Right lobe of liver (tissue), 6 donors: Measurements from ENCODE around the gene MAFB. TPM values are rescaled to one million over a fixed set of nuclear protein-coding genes. Genes with fewer than 3 reads are reported as not detected.

ENCODE experiments used
- ATAC-seq, 4 donors: fragments of 200-7000 bp; cut with Tn5 transposase; one replicate each; pipeline ENCODE4 v1.9.1; 2020; ENCODE audit warnings: mild to moderate bottlenecking in 4 of 4, moderate library complexity in 4 of 4
- DNase-seq, 3 donors: peaks; one replicate each; pipeline ENCODE4 v3.0.0-alpha.2; 2020
- H3K27ac ChIP-seq, 3 donors: fragments of 200-600 bp; one replicate each; pipeline ENCODE4 v1.8.0; 2022
- H3K27me3 ChIP-seq, 2 donors: fragments of 200-600 bp; one replicate each; pipeline ENCODE4 v1.8.0; 2022
- H3K36me3 ChIP-seq, 4 donors: fragments of 200-600 bp; sonication (generic) in 1 of 4; one replicate each; pipeline versions ENCODE4 v1.5.1 to v1.8.0; 2017 to 2022; ENCODE audit warnings: control low read depth in 1 of 4
- H3K4me1 ChIP-seq, 4 donors: fragments of 200-600 bp; sonication (generic) in 1 of 4; one replicate each; pipeline versions ENCODE4 v1.5.1 to v1.8.0; 2017 to 2022; ENCODE audit warnings: control low read depth in 1 of 4
- H3K4me3 ChIP-seq, 3 donors: fragments of 200-600 bp; one replicate each; pipeline ENCODE4 v1.8.0; 2022
- H3K9me3 ChIP-seq, 4 donors: fragments of 200-600 bp; sonication (generic) in 1 of 4; one replicate each; pipeline versions ENCODE4 v1.5.1 to v1.8.0; 2017 to 2022; ENCODE audit warnings: control low read depth in 1 of 4
- POLR2A ChIP-seq: fragments of 450-650 bp; IDR thresholded peaks from one replicate; pipeline ENCODE4 v1.6.1; 2017; ENCODE audit warnings: antibody characterized with exemption, mild to moderate bottlenecking
- WGBS: methylation state at CpG from one replicate; pipeline ENCODE4 v1.1.6; 2018; ENCODE audit warnings: low coverage, low lambda C conversion rate; ENCODE audit not compliant: insufficient coverage; ENCODE audit errors: missing lambda C conversion rate; 5-methylcytosine and 5-hydroxymethylcytosine counted together
- intact Hi-C, 2 donors: fragments of 100-400 bp; cut with DNase I; formaldehyde crosslinking; loops; one replicate each; pipeline versions ENCODE4 v1.11.2 to v1.14.1; 2022
- total RNA-seq, 6 experiments: library from RNA; depleted of rRNA in 2 of 6; stranded (reverse); fragments of >200 nt in 2 of 6; fragmentation: NEBNext Ultra II Directional in 3 of 6; extraction: Animal tissue kit (Norgen Biotek cat#: 25700) in 3 of 6; gene quantifications; one replicate each; pipeline versions ENCODE4 v1.1.0 to v1.2.4, GENCODE V29; 2016 to 2023
- TF ChIP-seq, protein P1 (sequence below), 4 donors: fragments of 200-600 bp in 3 of 4; fragments of 450-650 bp in 1 of 4; IDR thresholded peaks; one replicate each; pipeline versions ENCODE4 v1.5.1 to v1.8.0; 2016 to 2022; ENCODE audit warnings: antibody characterized with exemption in 4 of 4, mild to moderate bottlenecking in 2 of 4
- donor health status: DM: no; HTN: yes; CAD: no.
- donor health status: DM: no; HTN: no; CAD: no.
- donor health status: DM: no; HTN: no; CAD: no.
- donor health status: DM: no; HTN: yes; CAD: no.
- donor health status: DM: no; HTN: yes; CAD: no.

The MAFB gene
- total RNA-seq, 6 experiments from 2014 or later, result 16.6 to 32.3 (median 22.5) TPM

- H3K27me3 ChIP-seq, result no peaks in the 10 kb centered on the region
- peak overlapping the region; percentile 86 to 96 (median 90) for H3K27ac ChIP-seq
- H3K4me1 ChIP-seq, result peaks cover 0 to 37% (median 18%) of the 10 kb centered on the region in 4 donors
- peak overlapping the region; percentile 47 to 87 (median 80) for H3K4me3 ChIP-seq
- intact Hi-C loops, result loop anchor here in 1 of 2 donors (10.0 kb wide), 2 partner anchors 132 to 422 kb away; no protein-coding TSS in a partner anchor
- peak in 1 of 3 donors; percentile 25 for DNase-seq
- TF ChIP-seq POLR2A, result no peak
- TF ChIP-seq, protein P1, sequence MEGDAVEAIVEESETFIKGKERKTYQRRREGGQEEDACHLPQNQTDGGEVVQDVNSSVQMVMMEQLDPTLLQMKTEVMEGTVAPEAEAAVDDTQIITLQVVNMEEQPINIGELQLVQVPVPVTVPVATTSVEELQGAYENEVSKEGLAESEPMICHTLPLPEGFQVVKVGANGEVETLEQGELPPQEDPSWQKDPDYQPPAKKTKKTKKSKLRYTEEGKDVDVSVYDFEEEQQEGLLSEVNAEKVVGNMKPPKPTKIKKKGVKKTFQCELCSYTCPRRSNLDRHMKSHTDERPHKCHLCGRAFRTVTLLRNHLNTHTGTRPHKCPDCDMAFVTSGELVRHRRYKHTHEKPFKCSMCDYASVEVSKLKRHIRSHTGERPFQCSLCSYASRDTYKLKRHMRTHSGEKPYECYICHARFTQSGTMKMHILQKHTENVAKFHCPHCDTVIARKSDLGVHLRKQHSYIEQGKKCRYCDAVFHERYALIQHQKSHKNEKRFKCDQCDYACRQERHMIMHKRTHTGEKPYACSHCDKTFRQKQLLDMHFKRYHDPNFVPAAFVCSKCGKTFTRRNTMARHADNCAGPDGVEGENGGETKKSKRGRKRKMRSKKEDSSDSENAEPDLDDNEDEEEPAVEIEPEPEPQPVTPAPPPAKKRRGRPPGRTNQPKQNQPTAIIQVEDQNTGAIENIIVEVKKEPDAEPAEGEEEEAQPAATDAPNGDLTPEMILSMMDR (IDR thresholded peaks at IDR 0.05), result no peak
- no peaks in the 10 kb centered on the region for H3K9me3 ChIP-seq
- 7% methylated on average over 12 of the region's 12 CpGs for WGBS
- peaks cover 0 to 5% (median 0%) of the 10 kb centered on the region in 4 donors for H3K36me3 ChIP-seq
- ATAC-seq, result no peak
Observed at GRCh38 chr20:40686893-40687292, 2.1 kb downstream of the MAFB start.

DNA sequence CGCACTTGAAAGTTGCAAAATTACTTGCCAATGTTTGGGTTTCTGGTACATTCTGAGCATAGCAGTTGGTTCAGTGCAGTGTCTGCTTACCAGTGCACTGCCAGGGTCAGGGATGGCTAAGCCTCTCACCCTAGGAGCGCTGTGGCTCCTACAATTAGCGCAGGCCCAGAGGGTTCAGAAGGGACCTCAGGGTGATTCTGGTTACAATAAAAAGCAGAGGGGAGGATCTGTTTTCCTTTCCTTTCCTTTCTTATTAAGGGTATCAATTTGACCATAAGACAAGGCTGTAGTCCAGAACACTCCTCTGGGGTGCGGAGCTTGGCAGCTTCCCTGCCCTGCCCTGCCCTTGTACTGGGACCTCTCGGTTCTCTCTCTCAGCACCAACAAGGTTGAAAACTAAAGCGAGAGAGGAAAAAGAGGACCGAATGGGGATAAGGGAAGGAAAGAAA is 2.6 kb downstream of the MAFB start:
- peaks cover 0 to 41% (median 20%) of the 10 kb centered on the region in 4 donors for H3K4me1 ChIP-seq
- intact Hi-C loops, result loop anchor here in 1 of 2 donors (10.0 kb wide), 2 partner anchors 132 to 422 kb away; no protein-coding TSS in a partner anchor

DNA sequence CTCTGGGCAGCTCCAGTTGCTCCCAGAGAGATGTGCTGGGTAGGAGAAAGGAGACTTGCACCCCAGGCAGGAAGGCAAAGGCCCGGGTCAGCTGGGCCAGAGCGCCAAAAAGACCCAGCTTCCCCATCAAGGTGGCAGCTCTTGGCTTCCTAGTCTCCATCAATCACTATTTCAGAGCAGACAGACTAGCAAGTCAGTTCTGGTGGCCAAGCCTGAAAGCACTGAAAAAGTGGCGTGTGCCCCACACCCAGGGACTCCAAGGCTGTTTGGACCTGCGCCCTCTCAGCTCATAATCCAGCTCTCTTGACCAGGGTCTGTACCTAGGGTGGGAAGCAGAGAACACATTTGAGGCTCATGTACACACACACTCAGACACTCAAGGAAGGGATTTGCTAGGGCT is 3.7 kb downstream of the MAFB start:
- no peaks in the 10 kb centered on the region for H3K27me3 ChIP-seq
- H3K4me1 ChIP-seq, result peaks cover 0 to 40% (median 19%) of the 10 kb centered on the region in 4 donors
- peak overlapping the region in 2 of 3 donors; percentile 80 to 87 for H3K4me3 ChIP-seq
- H3K27ac ChIP-seq, result peak overlapping the region in 2 of 3 donors; percentile 90 to 96
- H3K36me3 ChIP-seq, result peaks cover 0 to 5% (median 0%) of the 10 kb centered on the region in 4 donors
- 24% methylated on average over 4 of the region's 4 CpGs for WGBS
- DNase-seq, result no peak
- H3K9me3 ChIP-seq, result no peaks in the 10 kb centered on the region
- TF ChIP-seq POLR2A, result no peak
- TF ChIP-seq, protein P1 (IDR thresholded peaks at IDR 0.05), result no peak
- intact Hi-C loops, result loop anchor here in 1 of 2 donors (10.0 kb wide), 2 partner anchors 131 to 421 kb away; no protein-coding TSS in a partner anchor
- ATAC-seq, result no peak

More for the DNA sequence above, 2.6 kb downstream of the MAFB start:
- peak in 2 of 3 donors; percentile 59 to 68 for DNase-seq
- peak in 1 of 4 donors; percentile 4 for ATAC-seq
- H3K9me3 ChIP-seq, result no peaks in the 10 kb centered on the region
- H3K27me3 ChIP-seq, result no peaks in the 10 kb centered on the region
- WGBS, result 14% methylated on average over 7 of the region's 7 CpGs
- peak overlapping the region; percentile 47 to 87 (median 80) for H3K4me3 ChIP-seq
- peak; percentile 53 for TF ChIP-seq POLR2A
- TF ChIP-seq, protein P1 (IDR thresholded peaks at IDR 0.05), result no peak
- H3K27ac ChIP-seq, result peak overlapping the region; percentile 86 to 96 (median 90)
- H3K36me3 ChIP-seq, result peaks cover 0 to 5% (median 0%) of the 10 kb centered on the region in 4 donors

DNA sequence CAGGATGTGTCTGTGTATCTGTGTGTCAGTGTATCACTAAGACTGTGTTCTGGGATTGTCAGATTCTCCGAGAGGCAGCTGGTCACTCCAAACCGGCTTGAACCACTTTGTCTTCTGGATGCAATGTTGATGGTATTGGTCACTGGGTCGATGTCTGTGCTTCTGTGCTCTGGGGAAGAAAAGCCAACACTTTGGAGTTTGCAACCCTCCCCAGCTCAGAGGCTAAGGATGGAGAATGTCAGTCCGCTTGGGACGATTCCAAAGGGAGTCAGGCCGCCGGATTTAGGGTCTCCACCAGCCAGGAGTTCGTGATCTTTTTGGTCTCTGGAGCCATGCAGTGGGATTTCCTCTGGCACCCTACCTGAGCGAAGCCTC is 5.2 kb downstream of the MAFB start:
- ATAC-seq, result no peak
- no peaks in the 10 kb centered on the region for H3K27me3 ChIP-seq
- 25% methylated on average over 4 of the region's 9 CpGs for WGBS

More for the DNA sequence above, 5.2 kb downstream of the MAFB start:
- DNase-seq, result no peak
- intact Hi-C loops, result loop anchor here in 1 of 2 donors (10.0 kb wide), 2 partner anchors 129 to 419 kb away; no protein-coding TSS in a partner anchor
- peak overlapping the region; percentile 26 to 87 (median 46) for H3K4me3 ChIP-seq
- H3K9me3 ChIP-seq, result no peaks in the 10 kb centered on the region
- TF ChIP-seq POLR2A, result no peak
- TF ChIP-seq, protein P1 (IDR thresholded peaks at IDR 0.05), result no peak
- peaks cover 0 to 5% (median 0%) of the 10 kb centered on the region in 4 donors for H3K36me3 ChIP-seq
- H3K4me1 ChIP-seq, result peaks cover 0 to 40% (median 19%) of the 10 kb centered on the region in 4 donors
- H3K27ac ChIP-seq, result peak overlapping the region in 2 of 3 donors; percentile 90 to 96
